ENCODE results near the gene SHISA9.

The SHISA9 gene

GRCh38 chr16:13194766-13195165, 293.4 kb downstream of the SHISA9 start:
- no peak for FAIRE-seq

GRCh38 chr16:13203725-13204124, 302.3 kb downstream of the SHISA9 start:
- FAIRE-seq, result no peak

- FAIRE-seq, result no peak
Observed at GRCh38 chr16:13205352-13205751, 304.0 kb downstream of the SHISA9 start.

- FAIRE-seq, result no peak
Observed at GRCh38 chr16:13206606-13207005, 305.2 kb downstream of the SHISA9 start.

- no peak for FAIRE-seq
Observed at GRCh38 chr16:13207151-13207550, 305.8 kb downstream of the SHISA9 start.

- FAIRE-seq, result no peak
Observed at GRCh38 chr16:13223666-13224065, 322.3 kb downstream of the SHISA9 start.

- no peak for FAIRE-seq
Observed at GRCh38 chr16:13229039-13229438, 327.6 kb downstream of the SHISA9 start.

GRCh38 chr16:13231365-13231764, 330.0 kb downstream of the SHISA9 start:
- FAIRE-seq, result no peak

GRCh38 chr16:13234999-13235398, 333.6 kb downstream of the SHISA9 start:
- FAIRE-seq, result no peak

GRCh38 chr16:13236308-13236707, 334.9 kb downstream of the SHISA9 start:
- no peak for FAIRE-seq

GRCh38 chr16:13238182-13238581, 336.8 kb downstream of the SHISA9 start:
- no peak for FAIRE-seq

- no peak for FAIRE-seq
Observed at GRCh38 chr16:13242201-13242600, 340.8 kb downstream of the SHISA9 start.

- no peak for FAIRE-seq
Observed at GRCh38 chr16:13244770-13245169, 343.4 kb downstream of the SHISA9 start.

- FAIRE-seq, result no peak
Observed at GRCh38 chr16:13245713-13246377, 344.4 kb downstream of the SHISA9 start.

- FAIRE-seq, result no peak
Observed at GRCh38 chr16:13254998-13255614, 353.7 kb downstream of the SHISA9 start.

GRCh38 chr16:13262270-13263090, 361.1 kb downstream of the SHISA9 start:
- no peak for FAIRE-seq

- FAIRE-seq, result no peak
Observed at GRCh38 chr16:13264749-13265552, 363.6 kb downstream of the SHISA9 start.

GRCh38 chr16:13269359-13269758, 368.0 kb downstream of the SHISA9 start:
- no peak for FAIRE-seq

- no peak for FAIRE-seq
Observed at GRCh38 chr16:13269905-13270528, 368.6 kb downstream of the SHISA9 start.

- no peak for FAIRE-seq
Observed at GRCh38 chr16:13270602-13271001, 369.2 kb downstream of the SHISA9 start.

- FAIRE-seq, result no peak
Observed at GRCh38 chr16:13289515-13289914, 388.1 kb downstream of the SHISA9 start.

Measured in A204.1 (cell line).